NCI-H2107 (cell line): ENCODE measurements around the gene FAM53C.

Experiments used
- DNase-seq: peaks from one replicate; lab custom pipeline; 2025; lab: John Stamatoyannopoulos, UW

FAM53C gene

GRCh38 chr5:138391859-138392386 is 53.9 kb downstream of the FAM53C start:
- DNase-seq = no peak
